WTC11 (cell line): ENCODE data around the gene KCNT1. TPM values are rescaled to one million over a fixed set of nuclear protein-coding genes. Genes with fewer than 3 reads are reported as not detected.

Experiments
- ATAC-seq: fragments of 200-7000 bp; cut with Tn5 transposase; 2 replicates; pipeline ENCODE4 v1.10.0; 2021; ENCODE audit warnings: mild to moderate bottlenecking, moderate library complexity
- CTCF ChIA-PET: fragments of 300-600 bp; sonication (Branson Sonifier 250); formaldehyde crosslinking; loops from one replicate; lab custom pipeline; 2021; ENCODE audit warnings: antibody characterized with exemption; lab: Charles Lee
- POLR2A ChIA-PET: fragments of 350-600 bp; sonication (Branson Sonifier 250); formaldehyde crosslinking; loops from one replicate; lab custom pipeline; 2021; ENCODE audit warnings: antibody characterized with exemption; lab: Charles Lee
- DNase-seq: peaks from one replicate; pipeline ENCODE4 v3.0.0; 2021; ENCODE audit warnings: low spot score
- H3K27ac Mint-ChIP-seq: 2 replicates; pipeline ENCODE4 v1.8.0; 2021; ENCODE audit warnings: mixed read lengths
- H3K27me3 Mint-ChIP-seq: 2 replicates; pipeline ENCODE4 v1.8.0; 2021; ENCODE audit warnings: low read depth, mild to moderate bottlenecking, moderate library complexity, mixed read lengths
- H3K36me3 Mint-ChIP-seq: 2 replicates; pipeline ENCODE4 v1.8.0; 2021; ENCODE audit warnings: mixed read lengths
- H3K4me1 Mint-ChIP-seq: 2 replicates; pipeline ENCODE4 v1.8.0; 2022; ENCODE audit warnings: mixed read lengths
- H3K4me3 Mint-ChIP-seq: 2 replicates; pipeline ENCODE4 v1.8.0; 2021; ENCODE audit warnings: mild to moderate bottlenecking, moderate library complexity, mixed read lengths
- H3K9me3 Mint-ChIP-seq: 2 replicates; pipeline ENCODE4 v1.8.0; 2021; ENCODE audit warnings: mixed read lengths
- ATF2 ChIP-seq: sonication (generic); formaldehyde crosslinking; IDR thresholded peaks from 2 replicates; pipeline ENCODE4 v1.8.1; 2022; ENCODE audit warnings: low read depth, missing genetic modification reagents, borderline replicate concordance
- E2F1 ChIP-seq: sonication (generic); formaldehyde crosslinking; IDR thresholded peaks from 2 replicates; pipeline ENCODE4 v1.8.0; 2022; ENCODE audit warnings: mild to moderate bottlenecking, missing genetic modification reagents
- FOXP1 ChIP-seq: sonication (generic); formaldehyde crosslinking; IDR thresholded peaks from 2 replicates; pipeline ENCODE4 v1.8.0; 2022; ENCODE audit warnings: missing genetic modification reagents, mild to moderate bottlenecking, moderate library complexity, borderline replicate concordance
- GTF2I ChIP-seq: fragments of 250-450 bp; sonication (Bioruptor Pico); conservative IDR thresholded peaks from 2 replicates; pipeline ENCODE4 v1.4.0; 2021; ENCODE audit warnings: mild to moderate bottlenecking
- HMGA2 ChIP-seq: fragments of 250-450 bp; sonication (Bioruptor Pico); IDR thresholded peaks from 2 replicates; pipeline ENCODE4 v1.4.0; 2021; ENCODE audit warnings: mild to moderate bottlenecking, moderate library complexity
- NFE2L1 ChIP-seq: sonication (generic); formaldehyde crosslinking; IDR thresholded peaks from 2 replicates; pipeline ENCODE4 v1.8.1; 2023; ENCODE audit warnings: missing genetic modification reagents
- NR3C1 ChIP-seq: sonication (generic); formaldehyde crosslinking; conservative IDR thresholded peaks from 2 replicates; pipeline ENCODE4 v1.8.1; 2023; ENCODE audit warnings: low read depth, mild to moderate bottlenecking, missing genetic modification reagents
- PRRX2 ChIP-seq: fragments of 250-450 bp; sonication (Bioruptor Pico); IDR thresholded peaks from 2 replicates; pipeline ENCODE4 v1.8.0; 2021; ENCODE audit warnings: mild to moderate bottlenecking
- SMAD3 ChIP-seq: sonication (generic); formaldehyde crosslinking; IDR thresholded peaks from 2 replicates; pipeline ENCODE4 v1.8.0; 2022; ENCODE audit warnings: missing genetic modification reagents, mild to moderate bottlenecking, borderline replicate concordance
- ZNF138 ChIP-seq: sonication (generic); formaldehyde crosslinking; conservative IDR thresholded peaks from 2 replicates; pipeline ENCODE4 v1.8.1; 2022; ENCODE audit warnings: mild to moderate bottlenecking, moderate library complexity, missing genetic modification reagents
- ZNF232 ChIP-seq: sonication (generic); formaldehyde crosslinking; IDR thresholded peaks from 2 replicates; pipeline ENCODE4 v1.8.0; 2022; ENCODE audit warnings: mild to moderate bottlenecking, missing genetic modification reagents
- ZNF425 ChIP-seq: fragments of 250-450 bp; sonication (Bioruptor Pico); conservative IDR thresholded peaks from 2 replicates; pipeline ENCODE4 v1.9.0; 2021; ENCODE audit warnings: mild to moderate bottlenecking
- total RNA-seq: library from RNA; stranded (reverse); gene quantifications from 3 replicates; pipeline ENCODE4 v1.2.3, GENCODE V29; 2021
- TF ChIP-seq, protein P1 (sequence below): sonication (generic); formaldehyde crosslinking; IDR thresholded peaks from 2 replicates; pipeline ENCODE4 v1.8.1; 2023; ENCODE audit warnings: mild to moderate bottlenecking, missing genetic modification reagents, moderate library complexity
- TF ChIP-seq, protein P2 (sequence below): sonication (generic); formaldehyde crosslinking; conservative IDR thresholded peaks from 2 replicates; pipeline ENCODE4 v1.8.1; 2023; ENCODE audit warnings: mild to moderate bottlenecking, low read depth, missing genetic modification reagents, moderate library complexity
- TF ChIP-seq, protein P3 (sequence below): sonication (generic); formaldehyde crosslinking; IDR thresholded peaks from 2 replicates; pipeline ENCODE4 v1.8.0; 2022; ENCODE audit warnings: mild to moderate bottlenecking, missing genetic modification reagents

Gene KCNT1
- total RNA-seq, 1 experiment from 2014 or later: 0.13 TPM

DNA sequence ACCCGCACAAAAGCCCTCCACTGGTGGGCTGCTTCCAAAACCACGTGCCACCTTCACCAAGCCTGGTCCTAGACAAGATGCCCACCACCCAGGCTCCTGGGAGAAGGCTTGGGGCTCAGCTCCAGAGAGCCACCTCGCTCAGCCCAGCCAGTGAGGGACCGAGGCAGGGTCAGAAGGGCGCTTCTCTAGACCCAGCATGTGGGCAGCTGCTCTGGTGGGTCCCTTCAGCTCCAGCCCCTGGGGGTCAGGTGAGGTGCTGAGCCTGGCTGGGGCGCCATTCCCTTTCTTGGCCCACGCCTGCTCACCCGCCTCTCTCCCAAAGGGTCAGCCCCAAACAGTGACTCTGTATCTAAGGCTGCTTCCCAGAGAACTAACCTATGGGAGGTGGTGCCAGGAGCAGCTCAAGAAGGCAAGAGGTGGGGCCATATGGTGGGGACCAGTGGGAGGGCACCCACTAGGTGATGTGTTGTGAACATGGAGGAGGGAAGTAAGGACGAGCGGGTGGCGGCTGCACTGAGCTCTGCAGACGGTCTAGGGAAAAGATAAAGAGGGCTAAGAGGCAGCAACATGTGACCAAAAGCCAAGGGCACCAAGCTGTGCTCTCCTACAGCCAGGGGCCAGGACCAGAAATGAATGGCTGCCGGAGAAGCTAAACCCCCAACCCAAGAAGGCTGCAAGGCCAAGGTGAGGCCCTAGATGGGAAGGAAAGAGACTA, 126.0 kb downstream of the KCNT1 start:
- DNase-seq (no peak), ATAC-seq (no peak)
- no peak overlapping the region for H3K27ac Mint-ChIP-seq
- H3K27me3 Mint-ChIP-seq: no peaks in the 10 kb centered on the region
- CTCF ChIA-PET: interaction anchor here (1.0 kb wide), 1 partner anchor 24 kb away, joined by 3 read pairs; no protein-coding TSS in a partner anchor
- peaks cover 41% of the 10 kb centered on the region for H3K36me3 Mint-ChIP-seq
- POLR2A ChIA-PET: no interaction called here
- no peak overlapping the region for H3K4me3 Mint-ChIP-seq
- peaks cover 6% of the 10 kb centered on the region; the same call in 1 of the 2 replicates for H3K9me3 Mint-ChIP-seq
- TF ChIP-seq ZNF138 (CRISPR knock-in tag) (no peak), GTF2I (no peak), E2F1 (CRISPR knock-in tag) (no peak), ZNF425 (CRISPR knock-in tag) (no peak)
- H3K4me1 Mint-ChIP-seq: no peaks in the 10 kb centered on the region

DNA sequence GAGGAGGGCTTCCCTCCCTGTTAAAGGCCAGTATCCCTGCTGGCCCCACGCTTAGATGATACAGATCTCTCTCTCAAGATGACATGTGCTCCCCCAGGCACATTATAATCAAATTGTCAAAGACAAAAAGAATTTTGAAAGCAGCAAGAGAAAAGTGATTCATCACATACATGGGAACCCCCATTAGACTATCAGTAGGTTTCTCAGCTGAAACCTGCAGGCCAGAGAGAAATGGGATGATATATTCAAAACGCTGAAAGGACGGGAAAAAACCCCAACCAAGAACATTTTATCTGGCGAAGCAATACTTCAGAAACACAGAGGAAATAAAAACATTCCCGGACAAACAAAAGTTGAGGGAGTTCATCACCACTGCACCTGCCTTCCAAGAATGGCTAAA, 126.7 kb downstream of the KCNT1 start:
- Mint-ChIP-seq H3K4me1 (no peaks in the 10 kb centered on the region), H3K27ac (peak overlapping the region; percentile 25; the same call in 1 of the 2 replicates), H3K36me3 (peaks cover 36% of the 10 kb centered on the region), H3K27me3 (no peaks in the 10 kb centered on the region), H3K4me3 (no peak overlapping the region), H3K9me3 (peaks cover 6% of the 10 kb centered on the region; the same call in 1 of the 2 replicates)
- DNase-seq (no peak), ATAC-seq (no peak)
- ChIA-PET CTCF (interaction anchor here (1.0 kb wide), 1 partner anchor 23 kb away, joined by 3 read pairs; no protein-coding TSS in a partner anchor), POLR2A (interaction anchor here (0.6 kb wide), 1 partner anchor 40 kb away, joined by 8 read pairs; no protein-coding TSS in a partner anchor)
- TF ChIP-seq ATF2 (CRISPR knock-in tag) (no peak), PRRX2 (CRISPR knock-in tag) (no peak), NFE2L1 (CRISPR knock-in tag) (no peak), HMGA2 (CRISPR knock-in tag) (no peak), NR3C1 (CRISPR knock-in tag) (no peak), SMAD3 (CRISPR knock-in tag) (no peak), FOXP1 (no peak), ZNF232 (CRISPR knock-in tag) (no peak)
- TF ChIP-seq, protein P1, sequence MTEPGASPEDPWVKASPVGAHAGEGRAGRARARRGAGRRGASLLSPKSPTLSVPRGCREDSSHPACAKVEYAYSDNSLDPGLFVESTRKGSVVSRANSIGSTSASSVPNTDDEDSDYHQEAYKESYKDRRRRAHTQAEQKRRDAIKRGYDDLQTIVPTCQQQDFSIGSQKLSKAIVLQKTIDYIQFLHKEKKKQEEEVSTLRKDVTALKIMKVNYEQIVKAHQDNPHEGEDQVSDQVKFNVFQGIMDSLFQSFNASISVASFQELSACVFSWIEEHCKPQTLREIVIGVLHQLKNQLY: no peak
- TF ChIP-seq, protein P2, sequence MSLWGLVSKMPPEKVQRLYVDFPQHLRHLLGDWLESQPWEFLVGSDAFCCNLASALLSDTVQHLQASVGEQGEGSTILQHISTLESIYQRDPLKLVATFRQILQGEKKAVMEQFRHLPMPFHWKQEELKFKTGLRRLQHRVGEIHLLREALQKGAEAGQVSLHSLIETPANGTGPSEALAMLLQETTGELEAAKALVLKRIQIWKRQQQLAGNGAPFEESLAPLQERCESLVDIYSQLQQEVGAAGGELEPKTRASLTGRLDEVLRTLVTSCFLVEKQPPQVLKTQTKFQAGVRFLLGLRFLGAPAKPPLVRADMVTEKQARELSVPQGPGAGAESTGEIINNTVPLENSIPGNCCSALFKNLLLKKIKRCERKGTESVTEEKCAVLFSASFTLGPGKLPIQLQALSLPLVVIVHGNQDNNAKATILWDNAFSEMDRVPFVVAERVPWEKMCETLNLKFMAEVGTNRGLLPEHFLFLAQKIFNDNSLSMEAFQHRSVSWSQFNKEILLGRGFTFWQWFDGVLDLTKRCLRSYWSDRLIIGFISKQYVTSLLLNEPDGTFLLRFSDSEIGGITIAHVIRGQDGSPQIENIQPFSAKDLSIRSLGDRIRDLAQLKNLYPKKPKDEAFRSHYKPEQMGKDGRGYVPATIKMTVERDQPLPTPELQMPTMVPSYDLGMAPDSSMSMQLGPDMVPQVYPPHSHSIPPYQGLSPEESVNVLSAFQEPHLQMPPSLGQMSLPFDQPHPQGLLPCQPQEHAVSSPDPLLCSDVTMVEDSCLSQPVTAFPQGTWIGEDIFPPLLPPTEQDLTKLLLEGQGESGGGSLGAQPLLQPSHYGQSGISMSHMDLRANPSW (CRISPR knock-in tag): no peak
- TF ChIP-seq, protein P3, sequence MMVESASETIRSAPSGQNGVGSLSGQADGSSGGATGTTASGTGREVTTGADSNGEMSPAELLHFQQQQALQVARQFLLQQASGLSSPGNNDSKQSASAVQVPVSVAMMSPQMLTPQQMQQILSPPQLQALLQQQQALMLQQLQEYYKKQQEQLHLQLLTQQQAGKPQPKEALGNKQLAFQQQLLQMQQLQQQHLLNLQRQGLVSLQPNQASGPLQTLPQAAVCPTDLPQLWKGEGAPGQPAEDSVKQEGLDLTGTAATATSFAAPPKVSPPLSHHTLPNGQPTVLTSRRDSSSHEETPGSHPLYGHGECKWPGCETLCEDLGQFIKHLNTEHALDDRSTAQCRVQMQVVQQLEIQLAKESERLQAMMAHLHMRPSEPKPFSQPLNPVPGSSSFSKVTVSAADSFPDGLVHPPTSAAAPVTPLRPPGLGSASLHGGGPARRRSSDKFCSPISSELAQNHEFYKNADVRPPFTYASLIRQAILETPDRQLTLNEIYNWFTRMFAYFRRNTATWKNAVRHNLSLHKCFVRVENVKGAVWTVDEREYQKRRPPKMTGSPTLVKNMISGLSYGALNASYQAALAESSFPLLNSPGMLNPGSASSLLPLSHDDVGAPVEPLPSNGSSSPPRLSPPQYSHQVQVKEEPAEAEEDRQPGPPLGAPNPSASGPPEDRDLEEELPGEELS: no peak
